ENCODE measurements around the gene DCP2.

Gene DCP2

DNA sequence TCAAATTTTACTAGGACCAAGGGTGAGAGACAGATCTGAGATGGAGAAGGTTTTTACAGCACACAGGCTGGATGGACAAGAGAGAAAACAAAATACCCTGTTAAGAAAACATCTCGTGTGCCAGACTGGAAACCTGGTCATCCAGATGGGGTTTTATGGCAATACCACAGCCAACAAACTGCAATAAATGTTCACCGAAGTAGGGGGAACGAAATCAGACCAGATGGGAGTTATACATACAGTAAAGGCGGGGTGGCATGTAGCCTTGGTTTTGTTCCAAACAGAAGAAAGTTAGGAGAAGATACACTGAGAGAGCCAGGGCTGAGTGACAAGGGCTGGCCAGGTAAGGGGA, 63.3 kb downstream of the DCP2 start:
- ChIA-PET POLR2A (no interaction called here), CTCF (no interaction called here)
- TF ChIP-seq MZF1 (tag by site-specific recombination; IDR thresholded peaks at IDR 0.05; ENCODE audit: borderline replicate concordance): no peak
- peaks cover 4 to 54% of the 10 kb centered on the region in 2 experiments; a peak in 2 of 3 replicates for H3K36me3 ChIP-seq (ENCODE audit: control insufficient read depth in 2 of 2, insufficient read depth in 1 of 2, low read length in 2 of 2)
- H3K9me3 ChIP-seq (ENCODE audit: control insufficient read depth, insufficient read depth, low read depth, low read length): no peaks in the 10 kb centered on the region
- no peak overlapping the region for H3K27ac ChIP-seq (ENCODE audit: extremely low read depth, low read depth, low read length)
- no peaks in the 10 kb centered on the region for H3K4me1 ChIP-seq (ENCODE audit: control insufficient read depth, insufficient read depth, low read length)
- H3K4me3 ChIP-seq (ENCODE audit: low read depth, low read length): no peak overlapping the region

DNA sequence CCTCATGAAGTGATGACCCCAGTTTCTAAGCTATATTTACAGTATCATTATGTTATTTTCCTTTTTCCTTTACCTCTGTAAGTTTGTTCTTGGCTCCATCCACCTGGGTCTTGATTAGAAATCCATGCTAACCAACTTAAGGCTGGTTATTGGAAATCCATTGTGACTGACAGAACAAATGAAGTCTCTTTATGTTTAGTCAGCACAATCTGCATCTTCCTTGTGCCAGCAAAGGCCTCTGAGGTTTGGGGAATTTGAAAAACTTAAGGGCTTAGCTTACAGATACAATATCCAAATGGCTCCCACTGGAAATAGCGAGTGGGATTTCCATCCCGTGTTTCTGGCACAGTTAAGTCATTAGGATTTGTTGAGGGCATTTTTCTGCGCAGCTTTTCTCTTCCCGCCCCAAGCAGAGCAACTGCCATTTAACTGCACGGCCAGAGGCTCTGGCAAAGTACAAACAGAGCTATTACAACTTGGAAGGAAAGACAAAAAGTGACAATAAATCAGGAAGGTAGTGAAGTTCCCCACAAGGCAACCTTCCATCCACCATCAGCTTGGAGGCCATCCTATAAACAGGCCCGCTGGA, 64.2 kb downstream of the DCP2 start:
- Histone ChIP-seq H3K9me3 (ENCODE audit: control insufficient read depth, insufficient read depth, low read depth, low read length) (no peaks in the 10 kb centered on the region), H3K4me1 (ENCODE audit: control insufficient read depth, insufficient read depth, low read length) (no peaks in the 10 kb centered on the region), H3K27ac (ENCODE audit: extremely low read depth, low read depth, low read length) (no peak overlapping the region), H3K4me3 (ENCODE audit: low read depth, low read length) (no peak overlapping the region), H3K36me3 (ENCODE audit: control insufficient read depth in 2 of 2, insufficient read depth in 1 of 2, low read length in 2 of 2) (peaks cover 4 to 57% of the 10 kb centered on the region in 2 experiments; a peak in 2 of 3 replicates)
- POLR2A ChIA-PET: no interaction called here
- CTCF ChIA-PET: interaction anchor here (1.0 kb wide), 1 partner anchor 44 kb away, joined by 4 read pairs; no protein-coding TSS in a partner anchor
- TF ChIP-seq ZNF510 (tag by site-specific recombination; IDR thresholded peaks at IDR 0.05; ENCODE audit: insufficient replicate concordance) (no peak), ZNF133 (tag by site-specific recombination; IDR thresholded peaks at IDR 0.05) (no peak), ZNF394 (tag by site-specific recombination; IDR thresholded peaks at IDR 0.05; ENCODE audit: borderline replicate concordance) (no peak), ZNF433 (tag by site-specific recombination; IDR thresholded peaks at IDR 0.05; ENCODE audit: low read depth) (no peak), ZNF311 (tag by site-specific recombination; IDR thresholded peaks at IDR 0.05; ENCODE audit: borderline replicate concordance) (no peak), ZNF707 (tag by site-specific recombination; IDR thresholded peaks at IDR 0.05) (no peak), ZNF426 (tag by site-specific recombination; IDR thresholded peaks at IDR 0.05) (no peak), ZNF701 (tag by site-specific recombination; IDR thresholded peaks at IDR 0.05) (no peak), KLF7 (tag by site-specific recombination; IDR thresholded peaks at IDR 0.05; ENCODE audit: borderline replicate concordance) (no peak)
- TF ChIP-seq, protein P1, sequence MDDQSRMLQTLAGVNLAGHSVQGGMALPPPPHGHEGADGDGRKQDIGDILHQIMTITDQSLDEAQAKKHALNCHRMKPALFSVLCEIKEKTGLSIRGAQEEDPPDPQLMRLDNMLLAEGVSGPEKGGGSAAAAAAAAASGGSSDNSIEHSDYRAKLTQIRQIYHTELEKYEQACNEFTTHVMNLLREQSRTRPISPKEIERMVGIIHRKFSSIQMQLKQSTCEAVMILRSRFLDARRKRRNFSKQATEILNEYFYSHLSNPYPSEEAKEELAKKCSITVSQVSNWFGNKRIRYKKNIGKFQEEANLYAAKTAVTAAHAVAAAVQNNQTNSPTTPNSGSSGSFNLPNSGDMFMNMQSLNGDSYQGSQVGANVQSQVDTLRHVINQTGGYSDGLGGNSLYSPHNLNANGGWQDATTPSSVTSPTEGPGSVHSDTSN (CRISPR knock-in tag; IDR thresholded peaks at IDR 0.05): no peak
- TF ChIP-seq, protein P2, sequence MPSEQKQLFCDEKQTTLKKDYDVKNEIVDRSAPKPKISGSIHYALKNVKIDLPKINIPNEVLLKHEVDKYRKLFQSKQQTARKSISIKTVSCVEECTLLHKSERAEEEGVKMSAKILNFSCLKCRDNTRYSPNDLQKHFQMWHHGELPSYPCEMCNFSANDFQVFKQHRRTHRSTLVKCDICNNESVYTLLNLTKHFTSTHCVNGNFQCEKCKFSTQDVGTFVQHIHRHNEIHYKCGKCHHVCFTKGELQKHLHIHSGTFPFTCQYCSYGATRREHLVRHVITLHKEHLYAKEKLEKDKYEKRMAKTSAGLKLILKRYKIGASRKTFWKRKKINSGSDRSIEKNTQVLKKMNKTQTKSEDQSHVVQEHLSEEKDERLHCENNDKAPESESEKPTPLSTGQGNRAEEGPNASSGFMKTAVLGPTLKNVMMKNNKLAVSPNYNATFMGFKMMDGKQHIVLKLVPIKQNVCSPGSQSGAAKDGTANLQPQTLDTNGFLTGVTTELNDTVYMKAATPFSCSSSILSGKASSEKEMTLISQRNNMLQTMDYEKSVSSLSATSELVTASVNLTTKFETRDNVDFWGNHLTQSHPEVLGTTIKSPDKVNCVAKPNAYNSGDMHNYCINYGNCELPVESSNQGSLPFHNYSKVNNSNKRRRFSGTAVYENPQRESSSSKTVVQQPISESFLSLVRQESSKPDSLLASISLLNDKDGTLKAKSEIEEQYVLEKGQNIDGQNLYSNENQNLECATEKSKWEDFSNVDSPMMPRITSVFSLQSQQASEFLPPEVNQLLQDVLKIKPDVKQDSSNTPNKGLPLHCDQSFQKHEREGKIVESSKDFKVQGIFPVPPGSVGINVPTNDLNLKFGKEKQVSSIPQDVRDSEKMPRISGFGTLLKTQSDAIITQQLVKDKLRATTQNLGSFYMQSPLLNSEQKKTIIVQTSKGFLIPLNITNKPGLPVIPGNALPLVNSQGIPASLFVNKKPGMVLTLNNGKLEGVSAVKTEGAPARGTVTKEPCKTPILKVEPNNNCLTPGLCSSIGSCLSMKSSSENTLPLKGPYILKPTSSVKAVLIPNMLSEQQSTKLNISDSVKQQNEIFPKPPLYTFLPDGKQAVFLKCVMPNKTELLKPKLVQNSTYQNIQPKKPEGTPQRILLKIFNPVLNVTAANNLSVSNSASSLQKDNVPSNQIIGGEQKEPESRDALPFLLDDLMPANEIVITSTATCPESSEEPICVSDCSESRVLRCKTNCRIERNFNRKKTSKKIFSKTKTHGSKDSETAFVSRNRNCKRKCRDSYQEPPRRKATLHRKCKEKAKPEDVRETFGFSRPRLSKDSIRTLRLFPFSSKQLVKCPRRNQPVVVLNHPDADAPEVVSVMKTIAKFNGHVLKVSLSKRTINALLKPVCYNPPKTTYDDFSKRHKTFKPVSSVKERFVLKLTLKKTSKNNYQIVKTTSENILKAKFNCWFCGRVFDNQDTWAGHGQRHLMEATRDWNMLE (tag by site-specific recombination; conservative IDR thresholded peaks at IDR 0.05; ENCODE audit: low read depth): no peak
- TF ChIP-seq, protein P3, sequence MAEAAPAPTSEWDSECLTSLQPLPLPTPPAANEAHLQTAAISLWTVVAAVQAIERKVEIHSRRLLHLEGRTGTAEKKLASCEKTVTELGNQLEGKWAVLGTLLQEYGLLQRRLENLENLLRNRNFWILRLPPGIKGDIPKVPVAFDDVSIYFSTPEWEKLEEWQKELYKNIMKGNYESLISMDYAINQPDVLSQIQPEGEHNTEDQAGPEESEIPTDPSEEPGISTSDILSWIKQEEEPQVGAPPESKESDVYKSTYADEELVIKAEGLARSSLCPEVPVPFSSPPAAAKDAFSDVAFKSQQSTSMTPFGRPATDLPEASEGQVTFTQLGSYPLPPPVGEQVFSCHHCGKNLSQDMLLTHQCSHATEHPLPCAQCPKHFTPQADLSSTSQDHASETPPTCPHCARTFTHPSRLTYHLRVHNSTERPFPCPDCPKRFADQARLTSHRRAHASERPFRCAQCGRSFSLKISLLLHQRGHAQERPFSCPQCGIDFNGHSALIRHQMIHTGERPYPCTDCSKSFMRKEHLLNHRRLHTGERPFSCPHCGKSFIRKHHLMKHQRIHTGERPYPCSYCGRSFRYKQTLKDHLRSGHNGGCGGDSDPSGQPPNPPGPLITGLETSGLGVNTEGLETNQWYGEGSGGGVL (tag by site-specific recombination; IDR thresholded peaks at IDR 0.05): no peak
- TF ChIP-seq, protein P4, sequence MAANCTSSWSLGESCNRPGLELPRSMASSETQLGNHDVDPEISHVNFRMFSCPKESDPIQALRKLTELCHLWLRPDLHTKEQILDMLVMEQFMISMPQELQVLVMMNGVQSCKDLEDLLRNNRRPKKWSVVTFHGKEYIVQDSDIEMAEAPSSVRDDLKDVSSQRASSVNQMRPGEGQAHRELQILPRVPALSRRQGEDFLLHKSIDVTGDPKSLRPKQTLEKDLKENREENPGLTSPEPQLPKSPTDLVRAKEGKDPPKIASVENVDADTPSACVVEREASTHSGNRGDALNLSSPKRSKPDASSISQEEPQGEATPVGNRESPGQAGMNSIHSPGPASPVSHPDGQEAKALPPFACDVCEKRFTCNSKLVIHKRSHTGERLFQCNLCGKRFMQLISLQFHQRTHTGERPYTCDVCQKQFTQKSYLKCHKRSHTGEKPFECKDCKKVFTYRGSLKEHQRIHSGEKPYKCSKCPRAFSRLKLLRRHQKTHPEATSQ (tag by site-specific recombination; IDR thresholded peaks at IDR 0.05): no peak
- TF ChIP-seq, protein P5, sequence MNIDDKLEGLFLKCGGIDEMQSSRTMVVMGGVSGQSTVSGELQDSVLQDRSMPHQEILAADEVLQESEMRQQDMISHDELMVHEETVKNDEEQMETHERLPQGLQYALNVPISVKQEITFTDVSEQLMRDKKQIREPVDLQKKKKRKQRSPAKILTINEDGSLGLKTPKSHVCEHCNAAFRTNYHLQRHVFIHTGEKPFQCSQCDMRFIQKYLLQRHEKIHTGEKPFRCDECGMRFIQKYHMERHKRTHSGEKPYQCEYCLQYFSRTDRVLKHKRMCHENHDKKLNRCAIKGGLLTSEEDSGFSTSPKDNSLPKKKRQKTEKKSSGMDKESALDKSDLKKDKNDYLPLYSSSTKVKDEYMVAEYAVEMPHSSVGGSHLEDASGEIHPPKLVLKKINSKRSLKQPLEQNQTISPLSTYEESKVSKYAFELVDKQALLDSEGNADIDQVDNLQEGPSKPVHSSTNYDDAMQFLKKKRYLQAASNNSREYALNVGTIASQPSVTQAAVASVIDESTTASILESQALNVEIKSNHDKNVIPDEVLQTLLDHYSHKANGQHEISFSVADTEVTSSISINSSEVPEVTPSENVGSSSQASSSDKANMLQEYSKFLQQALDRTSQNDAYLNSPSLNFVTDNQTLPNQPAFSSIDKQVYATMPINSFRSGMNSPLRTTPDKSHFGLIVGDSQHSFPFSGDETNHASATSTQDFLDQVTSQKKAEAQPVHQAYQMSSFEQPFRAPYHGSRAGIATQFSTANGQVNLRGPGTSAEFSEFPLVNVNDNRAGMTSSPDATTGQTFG (tag by site-specific recombination; IDR thresholded peaks at IDR 0.05; ENCODE audit: borderline replicate concordance): no peak
- TF ChIP-seq, protein P6, sequence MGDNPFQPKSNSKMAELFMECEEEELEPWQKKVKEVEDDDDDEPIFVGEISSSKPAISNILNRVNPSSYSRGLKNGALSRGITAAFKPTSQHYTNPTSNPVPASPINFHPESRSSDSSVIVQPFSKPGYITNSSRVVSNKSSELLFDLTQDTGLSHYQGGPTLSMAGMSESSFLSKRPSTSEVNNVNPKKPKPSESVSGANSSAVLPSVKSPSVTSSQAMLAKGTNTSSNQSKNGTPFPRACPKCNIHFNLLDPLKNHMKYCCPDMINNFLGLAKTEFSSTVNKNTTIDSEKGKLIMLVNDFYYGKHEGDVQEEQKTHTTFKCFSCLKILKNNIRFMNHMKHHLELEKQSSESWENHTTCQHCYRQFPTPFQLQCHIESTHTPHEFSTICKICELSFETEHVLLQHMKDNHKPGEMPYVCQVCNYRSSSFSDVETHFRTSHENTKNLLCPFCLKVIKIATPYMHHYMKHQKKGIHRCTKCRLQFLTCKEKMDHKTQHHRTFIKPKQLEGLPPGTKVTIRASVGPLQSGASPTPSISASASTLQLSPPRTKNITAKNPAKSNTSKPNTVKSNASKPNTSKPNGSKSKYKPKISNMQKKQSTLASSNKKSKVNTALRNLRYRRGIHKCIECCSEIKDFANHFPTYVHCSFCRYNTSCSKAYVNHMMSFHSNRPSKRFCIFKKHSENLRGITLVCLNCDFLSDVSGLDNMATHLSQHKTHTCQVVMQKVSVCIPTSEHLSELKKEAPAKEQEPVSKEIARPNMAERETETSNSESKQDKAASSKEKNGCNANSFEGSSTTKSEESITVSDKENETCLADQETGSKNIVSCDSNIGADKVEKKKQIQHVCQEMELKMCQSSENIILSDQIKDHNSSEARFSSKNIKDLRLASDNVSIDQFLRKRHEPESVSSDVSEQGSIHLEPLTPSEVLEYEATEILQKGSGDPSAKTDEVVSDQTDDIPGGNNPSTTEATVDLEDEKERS (tag by site-specific recombination; IDR thresholded peaks at IDR 0.05): no peak

Data from HEK293 (cell line).